ENCODE results near the gene ABCA5.

DNA sequence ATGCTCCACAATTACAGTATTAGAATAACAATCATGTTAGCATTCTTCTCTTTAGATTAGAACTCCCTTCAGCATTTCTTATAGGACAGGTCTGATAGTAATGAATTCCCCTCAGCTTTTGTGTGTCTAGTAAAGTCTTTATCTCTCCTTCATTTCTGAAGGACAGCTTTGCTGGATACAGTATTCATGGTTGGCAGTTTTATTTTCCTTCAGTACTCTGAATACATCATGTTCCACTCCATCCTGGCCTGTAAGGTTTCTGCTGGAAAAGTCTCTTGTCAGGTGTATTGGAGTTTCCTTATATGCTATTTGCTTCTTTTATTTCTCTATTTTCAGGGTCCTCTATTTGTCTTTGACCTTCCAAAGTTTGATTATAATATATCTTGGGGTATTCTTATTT, 94.3 kb downstream of the ABCA5 start:
- TF ChIP-seq POLR2AphosphoS5 (IDR thresholded peaks at IDR 0.05), result no peak
- no peak for TF ChIP-seq POLR2A (IDR thresholded peaks at IDR 0.05)

Data from suprapubic skin (tissue), 4 donors.